Brain microvascular endothelial cell (primary cell): Measurements from ENCODE around the gene RHOV.

Experiments
- DNase-seq: peaks from one replicate; pipeline ENCODE4 v3.0.0-alpha.2; 2020
- H3K27ac ChIP-seq: fragments of 250-450 bp; sonication (Bioruptor Pico); 2 replicates; pipeline ENCODE4 v1.5.1; 2020; ENCODE audit warnings: mild to moderate bottlenecking, moderate library complexity
- H3K27me3 ChIP-seq: fragments of 250-450 bp; sonication (Bioruptor Pico); replicated peaks from 2 replicates; pipeline ENCODE4 v1.5.1; 2020; ENCODE audit warnings: mild to moderate bottlenecking
- H3K36me3 ChIP-seq: fragments of 250-450 bp; sonication (Bioruptor Pico); replicated peaks from 2 replicates; pipeline ENCODE4 v1.5.1; 2020; ENCODE audit warnings: mild to moderate bottlenecking
- H3K4me3 ChIP-seq: 2 replicates; pipeline ENCODE4 v1.5.1; 2011; ENCODE audit warnings: low read depth, mild to moderate bottlenecking, control low read depth, low read length, moderate library complexity
- CTCF ChIP-seq: IDR thresholded peaks from 2 replicates; pipeline ENCODE4 v1.5.1; 2011; ENCODE audit warnings: low read depth, mild to moderate bottlenecking, moderate library complexity, low read length, control low read depth, inconsistent platforms; ENCODE audit errors: missing control alignments
- in situ Hi-C: cut with HindIII; loops from 2 replicates; pipeline ENCODE4 v1.10.0; 2017; ENCODE audit warnings: low sequenced_read_pairs, low pct_ligation_motif_present

The RHOV gene

GRCh38 chr15:40889112-40889511 lies 15.1 kb upstream of the RHOV start:
- H3K36me3 ChIP-seq: no peaks in the 10 kb centered on the region
- H3K27me3 ChIP-seq: no peaks in the 10 kb centered on the region
- no peak for TF ChIP-seq CTCF
- no peak overlapping the region for H3K4me3 ChIP-seq
- no peak for DNase-seq
- H3K27ac ChIP-seq: no peak overlapping the region
- in situ Hi-C loops: no loop called here

- H3K4me3 ChIP-seq: no peak overlapping the region
- TF ChIP-seq CTCF: no peak
- DNase-seq: no peak
- H3K36me3 ChIP-seq: no peaks in the 10 kb centered on the region
- in situ Hi-C loops: no loop called here
- no peak overlapping the region for H3K27ac ChIP-seq
- no peaks in the 10 kb centered on the region for H3K27me3 ChIP-seq
These were observed 12.6 kb upstream of the RHOV start for GRCh38 chr15:40886586-40886985.

- no peak for TF ChIP-seq CTCF
- H3K27me3 ChIP-seq: no peaks in the 10 kb centered on the region
- H3K36me3 ChIP-seq: no peaks in the 10 kb centered on the region
- in situ Hi-C loops: no loop called here
- no peak overlapping the region for H3K4me3 ChIP-seq
- no peak overlapping the region for H3K27ac ChIP-seq
- DNase-seq: no peak
These were observed 7.3 kb upstream of the RHOV start for GRCh38 chr15:40881351-40881750.

DNA sequence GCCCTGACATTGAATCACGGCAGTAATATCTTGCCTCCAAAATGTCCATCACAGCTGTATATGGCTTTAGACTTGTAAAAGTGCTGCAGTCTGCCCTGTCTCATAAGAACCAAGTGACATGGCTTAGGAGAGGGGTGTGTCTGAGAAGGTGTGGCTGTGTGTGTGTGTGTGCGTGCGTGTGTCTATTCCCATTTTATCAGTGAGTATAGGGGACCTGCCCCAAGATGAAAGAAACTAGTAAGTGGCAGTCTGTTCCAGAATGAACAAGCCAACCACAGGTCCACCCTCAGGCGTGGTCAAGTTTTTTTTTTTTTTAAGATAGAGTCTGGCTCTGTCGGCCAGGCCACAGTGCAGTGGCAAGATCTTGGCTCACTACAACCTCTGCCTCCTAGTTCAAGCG lies 5.6 kb upstream of the RHOV start:
- Histone ChIP-seq H3K4me3 (no peak overlapping the region), H3K27me3 (no peaks in the 10 kb centered on the region), H3K36me3 (no peaks in the 10 kb centered on the region), H3K27ac (no peak overlapping the region)
- TF ChIP-seq CTCF: no peak
- DNase-seq: no peak
- in situ Hi-C loops: no loop called here

DNA sequence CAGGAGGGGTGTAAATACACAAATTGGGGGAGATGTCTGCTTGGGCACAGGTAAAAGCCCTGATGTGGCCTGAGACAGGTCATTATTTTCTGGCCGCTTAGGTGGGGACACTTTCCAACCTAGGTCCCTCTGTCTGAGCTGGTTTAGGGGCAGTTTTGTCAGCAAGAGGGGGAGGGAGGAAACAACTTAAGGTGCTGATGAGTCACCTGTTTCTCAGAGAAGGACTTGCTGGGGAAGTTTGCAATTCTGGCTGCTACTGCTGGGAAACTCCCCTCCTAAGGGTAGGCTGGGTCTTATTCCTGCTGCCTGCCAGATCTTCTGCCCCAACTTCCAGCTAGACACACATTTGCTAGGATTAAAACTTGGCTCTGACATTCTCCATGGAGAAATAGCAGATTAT lies 4.8 kb upstream of the RHOV start:
- no peak overlapping the region for H3K27ac ChIP-seq
- in situ Hi-C loops: no loop called here
- DNase-seq: no peak
- H3K27me3 ChIP-seq: no peaks in the 10 kb centered on the region
- H3K4me3 ChIP-seq: no peak overlapping the region
- H3K36me3 ChIP-seq: no peaks in the 10 kb centered on the region
- no peak for TF ChIP-seq CTCF

GRCh38 chr15:40877694-40878093 lies 3.7 kb upstream of the RHOV start:
- no peak for TF ChIP-seq CTCF
- no peak for DNase-seq
- in situ Hi-C loops: no loop called here
- no peaks in the 10 kb centered on the region for H3K27me3 ChIP-seq
- H3K36me3 ChIP-seq: no peaks in the 10 kb centered on the region
- H3K4me3 ChIP-seq: no peak overlapping the region
- H3K27ac ChIP-seq: no peak overlapping the region
